GM12891 (cell line): Measurements from ENCODE around the gene DNER.
"Not testable (repeated sequence)": the region's sequence is repeated elsewhere in the genome, so short reads cannot be mapped to it uniquely, and the experiment has no call there.

Experiments used
- DNase-seq: peaks from one replicate; pipeline ENCODE4 v3.0.0; 2011; ENCODE audit warnings: low spot score; ENCODE audit not compliant: insufficient read length
- FAIRE-seq: peaks from 2 replicates; lab custom pipeline; 2011; peaks lifted over from hg19 to GRCh38; lab: Jason Lieb, UNC
- PAX5 ChIP-seq: IDR thresholded peaks from 2 replicates; pipeline ENCODE4 v1.6.1; 2011; ENCODE audit warnings: low read length, moderate library complexity, mild to moderate bottlenecking; ENCODE audit not compliant: insufficient read depth, severe bottlenecking
- POLR2A ChIP-seq: IDR thresholded peaks from 2 replicates; pipeline ENCODE4 v1.6.1; 2011; ENCODE audit warnings: low read depth, low read length, control low read depth
- POLR2AphosphoS5 ChIP-seq: IDR thresholded peaks from 2 replicates; pipeline ENCODE4 v1.6.1; 2011; ENCODE audit warnings: low read depth, low read length, control low read depth
- POU2F2 ChIP-seq: IDR thresholded peaks from 2 replicates; pipeline ENCODE4 v1.6.1; 2011; ENCODE audit warnings: low read depth, mild to moderate bottlenecking, control low read depth, low read length, moderate library complexity
- SPI1 ChIP-seq: IDR thresholded peaks from 2 replicates; pipeline ENCODE4 v1.6.1; 2011; ENCODE audit warnings: low read depth, low read length, control low read depth
- TAF1 ChIP-seq: IDR thresholded peaks from 2 replicates; pipeline ENCODE4 v1.6.1; 2011; ENCODE audit warnings: low read depth, low read length, control low read depth

DNER gene

GRCh38 chr2:229634601-229635370 lies 79.6 kb downstream of the DNER start:
- FAIRE-seq, result no peak
- TF ChIP-seq POLR2AphosphoS5, result no peak
- TF ChIP-seq SPI1, result no peak
- no peak for TF ChIP-seq TAF1
- no peak for TF ChIP-seq POLR2A
- no peak for TF ChIP-seq POU2F2
- no peak for TF ChIP-seq PAX5
- DNase-seq, result no peak

- no peak for FAIRE-seq
- DNase-seq, result no peak
- TF ChIP-seq POU2F2 (no peak), POLR2A (no peak), POLR2AphosphoS5 (no peak), TAF1 (no peak), PAX5 (no peak), SPI1 (no peak)
Measured at GRCh38 chr2:229633556-229633955, 80.8 kb downstream of the DNER start.

- no peak for FAIRE-seq
- TF ChIP-seq POLR2A (no peak), TAF1 (no peak), POU2F2 (no peak), SPI1 (no peak), POLR2AphosphoS5 (no peak), PAX5 (no peak)
- DNase-seq, result no peak
Measured at GRCh38 chr2:229629039-229629438, 85.3 kb downstream of the DNER start.

GRCh38 chr2:229627728-229628127 lies 86.6 kb downstream of the DNER start:
- TF ChIP-seq POLR2AphosphoS5 (no peak), POU2F2 (no peak), SPI1 (no peak), POLR2A (no peak), TAF1 (no peak), PAX5 (no peak)
- DNase-seq (no peak), FAIRE-seq (no peak)

- no peak for FAIRE-seq
- no peak for TF ChIP-seq POLR2AphosphoS5
- TF ChIP-seq PAX5, result no peak
- TF ChIP-seq SPI1, result no peak
- no peak for TF ChIP-seq POLR2A
- TF ChIP-seq TAF1, result no peak
- TF ChIP-seq POU2F2, result no peak
Measured at GRCh38 chr2:229622495-229623355, 91.6 kb downstream of the DNER start.

GRCh38 chr2:229620759-229621158 lies 93.6 kb downstream of the DNER start:
- DNase-seq, result no peak
- TF ChIP-seq TAF1 (no peak), PAX5 (no peak), POU2F2 (no peak), POLR2A (no peak), SPI1 (no peak), POLR2AphosphoS5 (no peak)
- FAIRE-seq, result no peak

More at GRCh38 chr2:229622495-229623355, 91.6 kb downstream of the DNER start:
- DNase-seq, result no peak

- FAIRE-seq, result no peak
- DNase-seq, result no peak
- TF ChIP-seq PAX5 (no peak), TAF1 (no peak), POLR2AphosphoS5 (no peak), POLR2A (no peak), POU2F2 (no peak), SPI1 (no peak)
Measured at GRCh38 chr2:229620289-229620688, 94.1 kb downstream of the DNER start.

GRCh38 chr2:229616433-229616832 lies 97.9 kb downstream of the DNER start:
- no peak for FAIRE-seq
- TF ChIP-seq POLR2AphosphoS5, result no peak
- no peak for TF ChIP-seq TAF1
- no peak for TF ChIP-seq POLR2A
- TF ChIP-seq PAX5, result no peak
- no peak for TF ChIP-seq SPI1
- no peak for TF ChIP-seq POU2F2

GRCh38 chr2:229614021-229614420 lies 100.3 kb downstream of the DNER start:
- not testable (repeated sequence) for DNase-seq, FAIRE-seq

More at GRCh38 chr2:229616433-229616832, 97.9 kb downstream of the DNER start:
- DNase-seq, result no peak

- FAIRE-seq, result no peak
- TF ChIP-seq POLR2AphosphoS5 (no peak), TAF1 (no peak), POU2F2 (no peak)
- no peak for DNase-seq
Measured at GRCh38 chr2:229612384-229612971, 101.9 kb downstream of the DNER start.
